ENCODE data around the gene PIF1.
A peak's percentile ranks its signal among the peaks of the same experiment; 100 is the strongest.

GRCh38 chr15:64774629-64775493 is 50.6 kb downstream of the PIF1 start:
- no peak for TF ChIP-seq POLR2A (IDR thresholded peaks at IDR 0.05)
- TF ChIP-seq, protein P1, sequence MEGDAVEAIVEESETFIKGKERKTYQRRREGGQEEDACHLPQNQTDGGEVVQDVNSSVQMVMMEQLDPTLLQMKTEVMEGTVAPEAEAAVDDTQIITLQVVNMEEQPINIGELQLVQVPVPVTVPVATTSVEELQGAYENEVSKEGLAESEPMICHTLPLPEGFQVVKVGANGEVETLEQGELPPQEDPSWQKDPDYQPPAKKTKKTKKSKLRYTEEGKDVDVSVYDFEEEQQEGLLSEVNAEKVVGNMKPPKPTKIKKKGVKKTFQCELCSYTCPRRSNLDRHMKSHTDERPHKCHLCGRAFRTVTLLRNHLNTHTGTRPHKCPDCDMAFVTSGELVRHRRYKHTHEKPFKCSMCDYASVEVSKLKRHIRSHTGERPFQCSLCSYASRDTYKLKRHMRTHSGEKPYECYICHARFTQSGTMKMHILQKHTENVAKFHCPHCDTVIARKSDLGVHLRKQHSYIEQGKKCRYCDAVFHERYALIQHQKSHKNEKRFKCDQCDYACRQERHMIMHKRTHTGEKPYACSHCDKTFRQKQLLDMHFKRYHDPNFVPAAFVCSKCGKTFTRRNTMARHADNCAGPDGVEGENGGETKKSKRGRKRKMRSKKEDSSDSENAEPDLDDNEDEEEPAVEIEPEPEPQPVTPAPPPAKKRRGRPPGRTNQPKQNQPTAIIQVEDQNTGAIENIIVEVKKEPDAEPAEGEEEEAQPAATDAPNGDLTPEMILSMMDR (IDR thresholded peaks at IDR 0.05) = peak in 1 of 5 experiments; percentile 13
- no peak for TF ChIP-seq EP300 (IDR thresholded peaks at IDR 0.05)
